Measurements from ENCODE around the gene CCL23. TPM values are rescaled to one million over a fixed set of nuclear protein-coding genes. Genes with fewer than 3 reads are reported as not detected.

Gene CCL23
- total and polyA plus RNA-seq, 4 donors: 1.9 to 24.4 (median 6.3) TPM

DNA sequence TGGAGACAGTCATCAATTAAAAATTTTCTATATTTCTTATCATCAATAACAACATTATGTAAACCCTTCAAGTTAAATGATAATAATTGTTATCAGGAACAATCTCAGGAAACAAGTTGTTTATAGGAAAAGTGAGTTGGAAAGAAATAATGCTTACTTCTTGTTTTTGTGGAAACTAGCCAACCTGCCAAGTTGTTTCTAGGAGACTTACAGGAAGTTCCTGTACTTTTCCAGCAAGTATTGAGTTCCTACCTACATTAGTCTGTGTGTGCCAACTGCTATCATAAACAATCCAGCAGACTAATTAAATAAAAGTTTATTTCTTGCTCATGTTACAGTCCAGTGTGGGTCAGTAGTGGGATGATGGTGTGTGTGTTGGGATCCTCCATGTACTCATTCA, 29.6 kb downstream of the CCL23 start:
- TF ChIP-seq GABPA (IDR thresholded peaks at IDR 0.05 in 1 of 2, conservative IDR thresholded peaks at IDR 0.05 in 1 of 2) (no peak), YY1 (IDR thresholded peaks at IDR 0.05) (no peak), JUND (IDR thresholded peaks at IDR 0.05) (no peak), TAF1 (conservative IDR thresholded peaks at IDR 0.05) (no peak), SP1 (IDR thresholded peaks at IDR 0.05) (no peak), FOXA2 (IDR thresholded peaks at IDR 0.05) (no peak), RAD21 (IDR thresholded peaks at IDR 0.05) (no peak)
- TF ChIP-seq, protein P1, sequence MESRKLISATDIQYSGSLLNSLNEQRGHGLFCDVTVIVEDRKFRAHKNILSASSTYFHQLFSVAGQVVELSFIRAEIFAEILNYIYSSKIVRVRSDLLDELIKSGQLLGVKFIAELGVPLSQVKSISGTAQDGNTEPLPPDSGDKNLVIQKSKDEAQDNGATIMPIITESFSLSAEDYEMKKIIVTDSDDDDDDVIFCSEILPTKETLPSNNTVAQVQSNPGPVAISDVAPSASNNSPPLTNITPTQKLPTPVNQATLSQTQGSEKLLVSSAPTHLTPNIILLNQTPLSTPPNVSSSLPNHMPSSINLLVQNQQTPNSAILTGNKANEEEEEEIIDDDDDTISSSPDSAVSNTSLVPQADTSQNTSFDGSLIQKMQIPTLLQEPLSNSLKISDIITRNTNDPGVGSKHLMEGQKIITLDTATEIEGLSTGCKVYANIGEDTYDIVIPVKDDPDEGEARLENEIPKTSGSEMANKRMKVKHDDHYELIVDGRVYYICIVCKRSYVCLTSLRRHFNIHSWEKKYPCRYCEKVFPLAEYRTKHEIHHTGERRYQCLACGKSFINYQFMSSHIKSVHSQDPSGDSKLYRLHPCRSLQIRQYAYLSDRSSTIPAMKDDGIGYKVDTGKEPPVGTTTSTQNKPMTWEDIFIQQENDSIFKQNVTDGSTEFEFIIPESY (IDR thresholded peaks at IDR 0.05): no peak
- TF ChIP-seq, protein P2, sequence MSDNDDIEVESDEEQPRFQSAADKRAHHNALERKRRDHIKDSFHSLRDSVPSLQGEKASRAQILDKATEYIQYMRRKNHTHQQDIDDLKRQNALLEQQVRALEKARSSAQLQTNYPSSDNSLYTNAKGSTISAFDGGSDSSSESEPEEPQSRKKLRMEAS (IDR thresholded peaks at IDR 0.05): no peak
- TF ChIP-seq, protein P3, sequence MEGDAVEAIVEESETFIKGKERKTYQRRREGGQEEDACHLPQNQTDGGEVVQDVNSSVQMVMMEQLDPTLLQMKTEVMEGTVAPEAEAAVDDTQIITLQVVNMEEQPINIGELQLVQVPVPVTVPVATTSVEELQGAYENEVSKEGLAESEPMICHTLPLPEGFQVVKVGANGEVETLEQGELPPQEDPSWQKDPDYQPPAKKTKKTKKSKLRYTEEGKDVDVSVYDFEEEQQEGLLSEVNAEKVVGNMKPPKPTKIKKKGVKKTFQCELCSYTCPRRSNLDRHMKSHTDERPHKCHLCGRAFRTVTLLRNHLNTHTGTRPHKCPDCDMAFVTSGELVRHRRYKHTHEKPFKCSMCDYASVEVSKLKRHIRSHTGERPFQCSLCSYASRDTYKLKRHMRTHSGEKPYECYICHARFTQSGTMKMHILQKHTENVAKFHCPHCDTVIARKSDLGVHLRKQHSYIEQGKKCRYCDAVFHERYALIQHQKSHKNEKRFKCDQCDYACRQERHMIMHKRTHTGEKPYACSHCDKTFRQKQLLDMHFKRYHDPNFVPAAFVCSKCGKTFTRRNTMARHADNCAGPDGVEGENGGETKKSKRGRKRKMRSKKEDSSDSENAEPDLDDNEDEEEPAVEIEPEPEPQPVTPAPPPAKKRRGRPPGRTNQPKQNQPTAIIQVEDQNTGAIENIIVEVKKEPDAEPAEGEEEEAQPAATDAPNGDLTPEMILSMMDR (IDR thresholded peaks at IDR 0.05; ENCODE audit: low read depth, low read length, missing input control): no peak
- TF ChIP-seq, protein P4, sequence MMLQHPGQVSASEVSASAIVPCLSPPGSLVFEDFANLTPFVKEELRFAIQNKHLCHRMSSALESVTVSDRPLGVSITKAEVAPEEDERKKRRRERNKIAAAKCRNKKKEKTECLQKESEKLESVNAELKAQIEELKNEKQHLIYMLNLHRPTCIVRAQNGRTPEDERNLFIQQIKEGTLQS (IDR thresholded peaks at IDR 0.05): no peak
- H3K4me3 ChIP-seq (ENCODE audit: low read depth in 1 of 3, low read length in 3 of 3): no peak overlapping the region
- no peak overlapping the region for H3K27ac ChIP-seq (ENCODE audit: low read depth in 1 of 2, low read length in 2 of 2)
- DNase-seq (ENCODE audit: low spot score): no peak
- no peaks in the 10 kb centered on the region for H3K27me3 ChIP-seq (ENCODE audit: control insufficient read depth in 4 of 4, insufficient read depth in 4 of 4, low read length in 3 of 4)
- H3K9me3 ChIP-seq (ENCODE audit: control insufficient read depth in 4 of 4, low read length in 3 of 4): no peaks in the 10 kb centered on the region
- peaks cover 0 to 2% (median 0%) of the 10 kb centered on the region in 4 donors for H3K36me3 ChIP-seq (ENCODE audit: control insufficient read depth in 4 of 4, insufficient read depth in 3 of 4, low read depth in 1 of 4, low read length in 3 of 4)
- H3K9ac ChIP-seq (ENCODE audit: low read depth in 1 of 2, low read length in 2 of 2): no peak overlapping the region
- peaks cover 4 to 27% (median 15%) of the 10 kb centered on the region in 4 donors for H3K4me1 ChIP-seq (ENCODE audit: control insufficient read depth in 4 of 4, insufficient read depth in 4 of 4, low read length in 3 of 4)

DNA sequence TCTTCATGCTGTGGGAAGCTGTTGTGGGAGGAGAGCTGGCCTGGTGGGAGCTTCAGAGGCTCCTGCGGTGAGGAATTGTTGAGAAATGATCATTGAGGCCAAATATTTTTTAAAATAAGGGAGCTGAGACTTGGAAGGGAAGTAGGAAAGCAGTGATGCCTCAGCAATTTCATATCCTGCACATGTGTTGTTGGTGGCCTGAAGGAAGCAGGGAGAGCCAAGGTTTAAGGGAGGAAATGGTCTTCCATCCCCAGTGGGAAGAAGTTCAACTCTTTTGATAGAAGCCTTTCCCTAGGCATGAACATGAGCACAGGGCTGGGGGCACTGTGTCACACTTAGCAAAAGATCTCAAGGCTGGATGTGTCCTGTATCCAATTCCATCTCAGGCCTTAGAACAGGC, 31.1 kb downstream of the CCL23 start, which contains the start of gene CCL14:
Gene CCL14, minus strand, starts transcription at position 87 of the 400 bp plus-strand sequence. Its CDS starts 80 bp downstream, at position 7.
- peak within 1 kb of the TSS; percentile 24 to 36 (median 32) for H3K4me3 ChIP-seq (ENCODE audit: low read depth in 1 of 3, low read length in 3 of 3)
- no peaks in the 10 kb centered on the region for H3K27me3 ChIP-seq (ENCODE audit: control insufficient read depth in 4 of 4, insufficient read depth in 4 of 4, low read length in 3 of 4)
- H3K9me3 ChIP-seq (ENCODE audit: control insufficient read depth in 4 of 4, low read length in 3 of 4): no peaks in the 10 kb centered on the region
- no peak within 1 kb of the TSS for H3K9ac ChIP-seq (ENCODE audit: low read depth in 1 of 2, low read length in 2 of 2)
- TF ChIP-seq TAF1 (conservative IDR thresholded peaks at IDR 0.05): peak; percentile 31
- TF ChIP-seq NR2F2 (IDR thresholded peaks at IDR 0.05): peak; percentile 51
- TF ChIP-seq FOXA1 (IDR thresholded peaks at IDR 0.05): no peak
- no peak for TF ChIP-seq RXRA (IDR thresholded peaks at IDR 0.05)
- DNase-seq (ENCODE audit: low spot score): no peak
- peaks cover 1 to 31% (median 15%) of the 10 kb centered on the region in 4 donors for H3K4me1 ChIP-seq (ENCODE audit: control insufficient read depth in 4 of 4, insufficient read depth in 4 of 4, low read length in 3 of 4)
- peaks cover 0 to 2% (median 0%) of the 10 kb centered on the region in 4 donors for H3K36me3 ChIP-seq (ENCODE audit: control insufficient read depth in 4 of 4, insufficient read depth in 3 of 4, low read depth in 1 of 4, low read length in 3 of 4)
- 74% methylated on average over 1 of the region's 1 CpG for WGBS
- no peak within 1 kb of the TSS for H3K27ac ChIP-seq (ENCODE audit: low read depth in 1 of 2, low read length in 2 of 2)

DNA sequence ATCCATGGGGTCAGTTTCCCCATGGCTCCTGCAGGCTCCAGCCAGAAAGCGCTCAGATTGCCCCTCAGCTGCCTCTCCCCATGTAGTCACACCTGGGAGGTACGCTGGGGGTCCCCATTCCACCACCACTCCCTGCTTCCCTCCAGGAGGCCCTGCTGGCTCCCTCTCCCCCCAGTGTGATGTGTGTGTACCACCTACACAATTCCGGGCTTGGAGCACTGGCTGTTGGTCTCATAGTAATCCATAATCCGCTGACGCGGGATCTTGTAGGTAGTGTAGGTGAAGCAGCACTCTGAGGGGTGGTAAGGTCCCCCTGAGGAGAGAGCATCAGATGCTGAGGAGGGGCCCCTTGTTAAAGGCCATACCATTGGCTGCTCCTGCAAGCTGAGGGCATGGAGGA, 33.6 kb downstream of the CCL23 start:
- Histone ChIP-seq H3K4me1 (ENCODE audit: control insufficient read depth in 4 of 4, insufficient read depth in 4 of 4, low read length in 3 of 4) (peaks cover 6 to 31% (median 17%) of the 10 kb centered on the region in 4 donors), H3K27me3 (ENCODE audit: control insufficient read depth in 4 of 4, insufficient read depth in 4 of 4, low read length in 3 of 4) (no peaks in the 10 kb centered on the region), H3K27ac (ENCODE audit: low read depth in 1 of 2, low read length in 2 of 2) (no peak overlapping the region), H3K9ac (ENCODE audit: low read depth in 1 of 2, low read length in 2 of 2) (no peak overlapping the region), H3K9me3 (ENCODE audit: control insufficient read depth in 4 of 4, low read length in 3 of 4) (no peaks in the 10 kb centered on the region), H3K36me3 (ENCODE audit: control insufficient read depth in 4 of 4, insufficient read depth in 3 of 4, low read depth in 1 of 4, low read length in 3 of 4) (peaks cover 0 to 2% (median 0%) of the 10 kb centered on the region in 4 donors), H3K4me3 (ENCODE audit: low read depth in 1 of 3, low read length in 3 of 3) (peak overlapping the region in 2 of 3 donors; percentile 3 to 6)
- no peak for DNase-seq (ENCODE audit: low spot score)
- WGBS: 92% methylated on average over 6 of the region's 6 CpGs
- TF ChIP-seq RAD21 (IDR thresholded peaks at IDR 0.05) (no peak), NR2F2 (IDR thresholded peaks at IDR 0.05) (no peak), EGR1 (IDR thresholded peaks at IDR 0.05; ENCODE audit: low read depth in 2 of 2) (no peak), SP1 (IDR thresholded peaks at IDR 0.05) (no peak)
